Midbrain (tissue), 1 donor: Measurements from ENCODE around the gene HPSE2.
A peak's percentile ranks its signal among the peaks of the same experiment; 100 is the strongest.

ENCODE experiments used
- DNase-seq: peaks from one replicate; lab custom pipeline; 2025; lab: John Stamatoyannopoulos, UW

Gene HPSE2

DNA sequence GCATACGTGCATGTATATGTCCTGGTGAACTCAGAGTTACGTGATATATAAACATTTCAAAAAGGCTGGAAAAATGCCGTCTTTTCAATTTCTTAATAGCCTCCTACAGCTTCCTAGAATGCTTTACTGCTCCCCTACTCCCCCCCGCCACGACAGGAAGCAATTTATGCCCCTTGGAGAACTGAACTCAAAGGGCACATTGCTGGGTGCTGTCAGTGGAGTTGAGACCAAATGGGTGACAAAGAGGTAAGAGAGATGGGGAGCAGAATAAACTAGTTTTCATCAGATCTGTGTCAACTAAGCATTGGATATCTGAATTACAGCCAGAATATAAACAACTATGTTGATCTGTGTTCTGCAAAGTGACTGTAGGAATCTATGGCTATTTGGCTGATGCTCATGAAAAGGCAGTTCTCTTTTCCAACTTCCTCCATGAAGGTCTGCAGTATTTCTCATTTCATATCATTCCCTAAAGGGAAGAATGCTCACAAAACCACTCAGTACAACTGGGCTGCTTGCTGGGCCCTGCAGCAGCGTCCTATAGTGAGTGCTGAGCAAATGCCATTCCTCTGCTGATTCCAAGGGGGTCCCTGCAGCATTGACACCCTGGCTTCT is 617.6 kb downstream of the HPSE2 start:
- DNase-seq, result no peak

DNA sequence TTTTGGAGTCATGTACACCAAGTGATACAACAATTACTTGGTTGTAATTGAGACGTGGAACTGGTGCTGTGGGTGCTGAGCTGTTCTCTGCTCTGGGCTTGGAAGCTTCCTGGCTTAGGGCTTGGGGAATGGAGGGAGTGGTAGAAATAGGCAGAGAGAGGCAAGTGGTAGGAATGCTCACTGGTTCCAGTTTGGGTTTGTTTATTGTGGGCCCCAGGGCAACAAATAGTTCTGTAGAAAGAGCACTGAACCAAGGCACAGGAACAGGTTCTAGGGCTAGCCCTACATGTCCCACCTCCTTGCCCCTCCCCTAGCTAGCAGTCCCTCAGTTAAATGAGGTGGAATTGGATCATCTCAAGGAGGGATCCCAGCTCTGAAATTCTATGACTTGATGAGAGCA is 622.2 kb downstream of the HPSE2 start:
- no peak for DNase-seq

DNA sequence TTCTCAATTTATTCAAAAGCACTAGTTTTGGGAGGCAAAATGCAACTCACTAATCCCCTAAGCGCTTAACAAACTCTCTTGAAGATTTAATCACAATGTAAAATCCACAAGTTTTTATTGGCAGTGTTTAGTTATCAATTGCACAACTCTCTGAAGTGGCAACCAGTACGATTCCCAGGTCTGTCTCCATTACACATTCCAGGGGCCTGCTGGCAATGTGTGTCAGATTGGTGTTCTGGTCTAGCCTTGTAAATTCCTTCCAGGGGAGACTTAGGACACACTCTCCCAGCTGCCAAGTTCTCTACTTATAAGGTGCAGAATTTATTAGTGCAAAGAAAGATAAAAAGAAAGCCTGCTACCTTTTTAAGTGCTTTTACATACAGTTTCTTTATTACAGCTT is 624.2 kb downstream of the HPSE2 start:
- DNase-seq, result no peak

DNA sequence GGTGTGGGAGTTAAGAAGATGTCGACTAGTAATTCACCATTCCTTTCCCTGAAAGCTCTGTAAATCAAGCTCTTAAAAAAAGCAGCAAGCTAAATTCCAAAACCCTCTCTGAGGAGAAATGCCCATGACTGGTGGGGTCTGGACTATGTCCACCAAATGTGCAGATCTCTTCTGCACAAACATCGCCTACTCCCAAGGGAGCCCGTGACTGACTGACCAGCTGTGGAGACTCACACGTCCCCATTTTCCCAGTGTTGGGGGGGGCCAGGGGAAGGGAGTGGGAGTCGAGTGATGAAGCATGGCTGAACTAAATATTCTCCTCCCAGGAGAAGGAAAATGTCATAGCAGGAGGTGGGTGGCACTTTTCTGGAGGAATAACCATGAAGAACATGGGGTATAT is 624.8 kb downstream of the HPSE2 start:
- DNase-seq, result no peak

DNA sequence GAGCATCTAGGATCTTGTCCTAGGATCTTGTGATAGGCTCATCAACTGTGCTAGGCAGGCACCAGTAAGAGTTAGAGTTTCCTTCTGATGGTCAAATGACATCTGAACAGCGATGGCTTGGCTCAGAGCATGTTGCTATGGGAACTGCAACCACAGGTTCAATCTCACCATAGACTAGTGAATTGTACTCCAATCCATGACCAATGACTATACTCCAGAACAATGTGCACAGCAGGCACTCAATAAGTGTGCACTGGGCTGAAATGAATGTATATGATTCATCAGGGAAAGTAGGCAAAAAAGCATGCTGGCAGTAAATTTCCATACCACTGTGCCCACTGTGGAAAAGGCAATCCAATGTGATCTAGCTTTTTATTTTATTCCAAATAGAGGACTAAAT is 625.4 kb downstream of the HPSE2 start:
- no peak for DNase-seq

DNA sequence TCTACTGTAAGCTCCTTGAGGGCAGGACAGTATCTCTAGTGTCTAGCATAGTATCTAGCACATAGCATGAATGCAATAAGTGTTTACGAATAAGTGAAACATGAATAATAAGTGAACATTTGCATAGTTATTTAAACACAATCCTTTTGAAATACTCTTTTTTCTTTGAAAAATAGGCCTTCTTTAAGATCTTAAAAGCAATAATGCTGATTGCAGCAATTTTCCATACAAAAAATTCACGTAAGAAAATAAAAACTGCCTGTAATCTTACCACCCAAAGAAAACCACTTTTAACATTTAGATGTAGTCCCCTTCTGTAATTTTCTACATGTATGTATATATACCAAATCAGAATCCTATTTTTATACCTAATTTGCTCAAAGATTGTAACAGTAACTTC is 626.4 kb downstream of the HPSE2 start:
- no peak for DNase-seq

DNA sequence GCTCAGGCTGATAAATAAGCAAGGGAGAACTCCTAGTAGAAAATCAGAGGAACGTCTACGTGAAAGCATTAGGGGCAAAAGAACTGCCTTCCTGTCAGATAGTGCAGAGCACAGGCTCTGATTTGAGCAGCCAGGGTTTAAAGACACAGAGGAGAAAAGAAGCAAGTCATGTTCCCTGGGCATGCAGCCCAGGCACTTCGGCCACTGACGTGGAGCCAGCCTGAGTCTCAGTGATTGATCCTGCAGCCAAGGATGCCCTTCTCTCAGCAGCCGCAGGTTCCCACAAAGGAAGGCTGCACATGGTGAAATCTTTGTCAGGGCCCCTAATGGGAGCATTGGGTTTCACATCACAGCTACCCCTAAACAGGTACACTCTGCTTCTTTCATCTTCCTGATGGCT is 627.2 kb downstream of the HPSE2 start:
- DNase-seq, result peak; percentile 60

DNA sequence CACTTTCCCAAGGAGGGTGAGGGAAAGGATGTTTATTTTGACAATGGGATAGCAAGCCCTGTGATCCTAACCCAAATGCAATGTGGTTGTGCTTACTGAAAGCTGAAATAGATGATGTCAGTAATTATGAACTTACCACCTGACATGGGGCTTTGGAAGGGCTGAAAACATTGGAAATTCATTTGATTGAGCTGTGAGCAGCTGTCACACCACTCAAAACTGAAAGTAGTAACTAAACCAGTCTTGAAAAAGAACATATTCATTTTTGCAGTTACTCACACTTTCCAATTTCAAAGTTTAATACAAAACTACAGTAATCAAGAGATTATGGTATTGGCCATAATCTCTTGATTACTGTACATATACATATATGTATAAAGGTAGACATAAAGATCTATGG is 633.4 kb downstream of the HPSE2 start:
- no peak for DNase-seq

DNA sequence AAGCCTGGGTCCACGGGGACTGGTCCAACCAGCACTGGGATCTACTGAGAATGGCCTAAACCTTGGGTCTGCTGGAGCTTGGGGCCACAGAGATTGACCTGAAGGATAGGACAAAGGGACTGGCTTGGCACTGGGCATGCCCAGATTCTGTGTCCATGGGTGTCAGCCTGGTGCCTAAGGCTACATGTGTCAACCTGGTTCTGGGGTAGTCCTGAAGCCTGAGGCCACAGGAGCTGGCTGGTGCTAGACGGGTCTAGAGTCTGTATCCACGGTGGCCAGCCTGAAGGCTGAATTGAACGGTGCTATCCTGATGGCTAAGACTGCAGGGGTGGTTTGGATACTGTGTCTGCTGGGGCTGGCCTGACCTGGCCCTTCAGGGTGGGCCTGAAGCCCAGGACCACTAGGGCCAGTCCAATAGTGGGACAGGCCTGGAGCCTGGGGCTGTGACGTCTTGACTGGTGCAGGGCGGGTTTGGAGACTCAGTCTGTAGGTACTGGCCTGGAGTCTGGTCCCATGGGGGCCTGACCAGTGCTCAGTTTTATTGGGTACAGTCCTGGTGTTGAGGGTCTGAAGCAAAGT is 636.5 kb downstream of the HPSE2 start:
- DNase-seq, result no peak

DNA sequence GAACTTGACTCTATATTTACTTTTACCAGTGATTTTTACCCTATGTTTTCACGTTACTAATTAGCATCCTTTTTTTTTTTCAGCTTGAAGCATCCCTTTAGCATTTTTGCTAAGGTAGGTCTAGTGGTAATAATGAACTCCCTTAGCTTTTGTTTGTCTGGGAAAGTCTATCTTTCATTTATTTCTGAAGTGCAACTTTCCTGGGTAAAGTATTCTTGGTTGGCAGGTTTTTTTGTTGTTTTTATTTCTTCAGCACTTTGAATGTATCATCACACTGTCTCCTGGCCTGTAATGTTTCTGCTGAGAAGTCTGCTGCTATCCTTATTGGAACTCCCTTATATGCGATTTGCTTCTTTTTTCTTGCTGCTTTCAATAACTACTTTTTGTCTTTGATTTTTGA is 639.2 kb downstream of the HPSE2 start:
- no peak for DNase-seq

DNA sequence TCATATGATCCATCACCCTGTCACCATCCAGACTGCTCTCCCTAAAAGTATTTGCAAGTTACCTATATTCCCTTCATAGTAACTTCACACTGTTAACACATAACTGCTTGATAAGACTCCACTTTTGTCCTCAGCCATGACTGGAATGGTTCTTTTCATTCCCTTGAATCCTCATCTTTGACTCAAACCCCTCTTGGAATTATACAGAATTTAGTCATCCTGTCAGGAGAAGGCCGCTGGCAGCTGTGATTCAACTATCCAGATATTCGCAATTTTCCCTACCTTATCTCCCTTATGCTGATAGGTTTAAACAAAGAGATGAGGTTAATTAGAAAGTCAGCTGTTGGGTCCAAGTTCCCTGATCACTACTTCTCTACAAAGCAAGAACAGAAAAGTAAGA is 646.0 kb downstream of the HPSE2 start:
- DNase-seq, result no peak

DNA sequence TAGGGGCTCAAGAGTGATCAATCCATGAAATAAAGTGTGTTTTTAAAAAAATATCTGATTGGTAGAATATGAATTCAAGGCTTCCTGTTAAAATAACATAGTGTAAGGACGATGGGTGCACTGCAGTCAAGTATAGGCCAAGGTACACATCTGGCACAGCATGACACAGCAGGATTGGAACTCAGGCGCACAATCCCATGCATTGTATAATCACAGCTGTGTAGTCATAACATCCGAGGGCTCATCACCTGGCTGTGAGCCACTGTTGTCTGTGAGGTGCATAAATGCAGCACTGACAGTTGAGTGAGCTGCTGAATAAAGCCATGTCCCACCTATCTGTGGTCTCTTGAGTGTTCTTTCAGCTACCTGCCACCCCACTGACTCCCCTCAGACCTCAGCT is 646.6 kb downstream of the HPSE2 start:
- DNase-seq, result no peak

DNA sequence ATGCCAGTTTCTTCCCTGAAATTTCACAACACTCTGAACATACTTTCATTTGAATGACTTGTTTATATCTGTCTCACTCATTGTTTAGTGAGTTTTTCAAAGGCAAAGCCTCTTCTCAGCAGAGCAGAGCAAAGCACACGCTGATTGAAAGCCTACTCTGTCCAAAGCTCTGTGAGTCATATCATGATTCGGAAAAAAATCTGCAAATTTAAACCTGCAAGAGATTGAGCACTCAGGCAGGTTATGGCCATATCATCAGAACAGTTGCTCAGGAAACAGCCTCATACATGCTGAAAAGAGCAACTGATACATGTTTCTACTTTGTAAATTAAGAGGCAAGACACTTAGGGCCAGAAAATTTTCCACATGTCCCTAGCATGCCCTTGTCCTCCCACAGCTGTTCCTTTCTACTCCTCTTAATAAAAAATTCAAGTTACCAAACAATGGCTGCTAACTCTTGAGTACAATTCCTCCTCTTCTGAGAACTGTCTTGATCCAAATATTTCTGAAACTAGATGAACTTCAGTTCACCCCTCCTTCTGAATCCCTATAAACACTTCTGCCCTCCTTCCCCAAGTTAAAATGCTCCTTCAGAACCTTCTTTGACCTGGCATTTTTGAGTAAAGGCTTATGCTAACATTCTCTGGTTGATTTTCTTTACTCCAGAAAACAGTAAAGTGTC is 648.4 kb downstream of the HPSE2 start:
- DNase-seq, result no peak

DNA sequence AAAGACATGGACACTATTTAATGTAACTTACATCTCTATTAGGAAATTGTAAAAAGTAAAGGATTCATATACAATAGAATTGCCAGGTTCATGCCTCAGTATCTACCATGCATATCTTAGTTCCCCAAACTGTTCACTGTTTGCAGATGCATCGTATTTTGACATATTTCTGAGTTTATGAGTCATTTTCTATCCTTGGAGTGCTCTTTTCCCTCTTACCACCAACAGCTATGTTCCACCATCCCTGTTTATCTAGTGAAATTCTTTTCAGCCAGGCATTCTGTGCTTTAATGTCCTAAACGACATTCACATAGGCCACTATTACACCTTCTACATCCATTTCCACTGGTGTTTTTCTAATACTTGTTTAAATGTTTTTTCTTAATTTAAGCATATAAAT is 649.6 kb downstream of the HPSE2 start:
- DNase-seq, result no peak

DNA sequence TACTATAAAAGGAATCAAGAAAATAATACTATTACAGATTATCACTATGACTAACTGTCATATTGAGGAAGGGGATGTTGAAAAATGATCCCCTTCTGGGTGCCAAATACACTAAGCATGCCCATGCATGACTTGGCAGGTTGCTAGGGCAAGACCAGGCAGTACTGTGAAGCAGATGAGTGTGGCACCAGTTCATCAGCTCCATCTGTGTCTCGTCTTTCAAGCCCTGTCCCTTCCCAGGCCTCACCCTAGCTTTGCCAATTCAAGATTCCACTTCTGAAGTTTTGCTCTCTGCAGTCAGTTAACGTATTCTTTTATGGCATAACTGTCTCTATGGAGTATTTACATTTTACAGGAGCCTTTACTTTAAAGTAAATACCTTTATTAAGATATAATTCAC is 653.3 kb downstream of the HPSE2 start:
- no peak for DNase-seq

DNA sequence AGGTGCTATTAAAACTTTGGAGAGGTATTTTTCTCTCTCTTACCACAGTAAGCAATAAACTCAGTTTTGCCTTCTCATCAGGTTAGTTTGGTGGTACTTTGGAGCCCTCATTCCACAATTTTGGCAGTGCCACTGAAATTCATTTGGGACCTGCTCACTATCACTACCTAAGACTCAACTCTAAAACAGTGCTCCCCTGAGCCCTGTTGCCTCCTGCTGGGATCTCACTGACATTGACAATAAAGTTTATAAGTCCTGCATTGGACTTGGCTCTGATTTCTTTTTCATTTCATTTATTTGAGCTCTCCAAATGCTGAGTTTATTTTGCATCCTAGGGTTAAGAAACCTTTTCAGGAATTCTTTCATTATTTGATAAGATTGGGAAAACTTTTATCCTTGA is 658.1 kb downstream of the HPSE2 start:
- no peak for DNase-seq

DNA sequence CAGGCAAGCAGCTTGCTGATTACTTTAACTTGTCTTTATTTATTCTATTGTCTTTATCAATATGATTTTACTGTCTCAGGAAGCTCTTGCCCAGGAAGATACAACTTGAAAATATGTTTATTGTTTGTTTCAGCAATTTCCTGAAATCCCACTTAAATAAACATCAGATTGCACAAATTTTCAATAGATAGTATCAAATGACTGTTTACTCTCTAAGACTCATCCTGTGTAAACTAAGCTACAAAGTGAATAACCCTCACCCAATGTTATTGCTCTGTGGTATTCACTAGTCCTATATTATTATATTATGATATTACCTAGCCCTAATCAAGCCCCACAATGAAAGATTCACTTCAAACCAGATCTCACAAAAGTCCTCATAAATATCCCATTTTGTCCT is 658.5 kb downstream of the HPSE2 start:
- DNase-seq, result no peak

DNA sequence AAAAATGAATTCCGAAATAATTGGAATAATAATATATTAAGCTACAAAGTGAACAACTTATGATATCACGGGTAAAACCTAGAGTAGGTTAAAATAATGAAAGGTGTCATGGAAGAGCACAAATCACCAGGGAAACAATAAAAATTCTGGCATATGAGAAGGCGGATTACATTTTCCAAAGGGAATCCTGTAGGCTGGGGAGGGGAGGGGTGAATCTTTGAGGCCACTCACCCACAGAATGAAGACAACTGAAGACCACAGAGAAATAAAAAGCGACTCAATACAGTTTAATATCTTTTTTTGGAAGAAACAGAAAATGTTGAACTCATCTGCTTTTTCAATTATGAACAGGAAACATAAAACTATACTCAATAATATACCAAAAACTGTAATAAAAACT is 659.6 kb downstream of the HPSE2 start:
- no peak for DNase-seq

DNA sequence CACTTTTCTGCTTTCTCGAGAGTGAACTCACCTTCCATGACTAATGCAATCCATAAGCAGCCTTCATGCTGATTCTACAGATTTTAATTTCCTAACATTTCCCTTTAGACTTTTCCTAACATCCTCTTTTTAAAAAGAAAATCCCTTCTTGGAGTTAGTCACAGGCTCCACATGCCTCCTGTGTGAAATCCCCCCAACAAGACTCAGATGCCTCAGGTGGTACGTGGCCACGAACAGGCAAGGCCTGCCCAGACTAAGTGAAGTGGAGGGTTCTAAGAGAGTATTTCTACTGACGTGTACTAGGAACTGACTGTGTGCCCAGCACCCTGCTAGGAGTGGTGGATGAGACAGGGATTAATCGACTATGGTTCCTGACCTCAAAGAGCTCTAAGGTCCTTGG is 663.1 kb downstream of the HPSE2 start:
- DNase-seq, result no peak

DNA sequence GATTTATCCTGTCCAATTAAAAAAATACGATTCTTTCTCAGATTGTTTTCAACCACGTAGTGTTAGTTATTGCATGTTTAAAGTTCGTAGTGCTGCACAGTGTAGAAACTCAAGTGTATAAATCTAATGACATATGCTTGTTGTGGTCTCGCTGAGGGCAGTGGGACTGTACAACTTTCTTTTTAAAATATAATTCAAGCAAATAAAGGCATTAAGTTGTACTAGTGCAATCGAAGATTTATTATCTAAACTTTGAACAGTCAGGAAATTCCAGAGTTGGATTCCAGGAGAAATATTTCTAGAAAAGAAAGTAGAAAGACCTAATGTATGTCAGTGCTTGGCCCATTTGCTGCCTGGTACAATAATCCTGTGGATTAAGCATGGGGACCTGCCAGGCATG is 664.8 kb downstream of the HPSE2 start:
- no peak for DNase-seq

DNA sequence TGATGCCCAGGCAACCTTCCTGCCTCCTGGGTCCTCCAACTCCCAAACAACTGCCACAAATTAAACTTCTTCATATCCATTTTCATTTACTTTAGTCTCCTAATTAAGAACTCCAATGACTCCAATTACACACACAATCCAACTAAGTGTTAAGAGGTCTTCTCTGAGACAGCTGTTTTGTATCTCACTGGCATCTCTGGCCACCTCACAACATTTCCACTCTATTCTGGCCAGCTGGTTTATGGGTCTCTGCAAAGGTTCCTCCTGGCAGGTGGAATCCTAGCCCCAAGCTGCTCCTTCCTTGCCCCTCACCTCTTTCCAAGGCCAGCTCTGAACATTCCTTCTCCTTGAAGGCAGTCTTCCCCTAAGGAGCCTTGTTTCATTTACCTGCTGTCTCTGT is 665.8 kb downstream of the HPSE2 start:
- DNase-seq, result no peak

DNA sequence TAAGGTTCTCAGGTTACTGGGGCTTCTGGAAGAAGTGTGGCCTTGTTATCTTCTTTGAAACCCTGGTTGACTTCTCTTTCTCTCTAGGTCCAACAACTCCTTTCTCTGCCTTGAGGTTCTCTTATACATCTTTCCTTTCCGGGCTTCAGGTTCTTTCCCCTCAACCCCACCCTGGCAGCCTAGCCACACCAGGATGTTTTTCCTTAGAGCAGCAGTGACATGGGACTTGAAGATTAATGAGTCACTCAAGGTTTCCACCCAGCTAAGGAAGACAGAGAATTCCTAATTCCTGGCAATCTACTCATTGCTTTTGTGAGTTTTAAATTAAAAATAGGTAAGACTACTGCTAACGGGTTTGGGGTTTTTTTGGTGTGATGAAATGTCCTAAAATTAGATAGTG is 667.1 kb downstream of the HPSE2 start:
- no peak for DNase-seq

DNA sequence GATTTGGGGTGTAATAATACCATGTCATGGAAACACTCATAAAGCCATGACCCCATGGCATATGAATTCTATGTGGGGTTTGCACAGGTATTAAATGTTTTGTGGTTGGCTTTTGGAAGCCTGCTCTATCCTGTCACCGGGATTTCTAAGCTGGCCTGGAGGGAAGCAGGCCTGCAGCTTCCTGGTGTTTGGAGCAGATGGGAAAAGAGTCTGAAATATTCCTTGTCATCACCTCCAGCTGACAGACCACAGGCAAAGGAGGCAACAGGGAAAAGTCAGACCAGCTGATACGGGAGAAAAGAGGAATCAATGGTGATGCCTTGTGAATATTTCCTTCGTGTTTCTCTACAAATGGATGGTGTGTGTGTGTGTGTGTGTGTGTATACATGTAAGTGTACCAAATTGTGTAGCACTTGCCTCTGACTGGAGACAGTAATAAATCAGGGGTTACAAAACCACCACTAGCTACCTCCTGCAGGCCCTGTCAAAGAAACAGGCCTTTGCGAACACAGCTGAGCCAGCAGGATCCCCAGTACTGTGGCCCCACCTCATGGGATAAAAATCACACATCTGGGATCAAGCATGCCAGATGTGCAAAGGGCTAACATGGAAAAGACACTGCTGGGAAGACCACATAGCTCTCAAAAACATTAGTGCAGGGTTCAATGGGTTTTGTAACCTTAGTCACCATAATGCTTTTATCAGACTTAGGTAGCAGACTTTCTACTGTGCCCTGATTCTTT is 668.1 kb downstream of the HPSE2 start:
- no peak for DNase-seq
